ENCODE measurements around the gene AMOTL1.

The AMOTL1 gene

GRCh38 chr11:94821439-94821838 is 53.3 kb downstream of the AMOTL1 start:
- TF ChIP-seq CTCF (IDR thresholded peaks at IDR 0.05; ENCODE audit: borderline replicate concordance, extremely low read depth, low read length, poor library complexity, severe bottlenecking) (no peak), EZH2 (IDR thresholded peaks at IDR 0.05; ENCODE audit: borderline replicate concordance, low read depth, low read length, severe bottlenecking) (no peak)
- H3K27ac ChIP-seq (ENCODE audit: low read length), result no peak overlapping the region
- no peak overlapping the region for H3K4me2 ChIP-seq (ENCODE audit: insufficient read depth, low read length)
- no peak overlapping the region for H3K9ac ChIP-seq (ENCODE audit: low read depth, low read length)
- peaks cover 7% of the 10 kb centered on the region for H3K9me3 ChIP-seq (ENCODE audit: insufficient read depth, low read length, severe bottlenecking)
- H2AFZ ChIP-seq (ENCODE audit: low read depth, low read length), result no peak overlapping the region
- H3K4me3 ChIP-seq (ENCODE audit: low read depth in 1 of 2, low read length in 2 of 2), result no peak overlapping the region
- H3K36me3 ChIP-seq (ENCODE audit: insufficient read depth, low read length), result no peaks in the 10 kb centered on the region
- no peaks in the 10 kb centered on the region for H3K27me3 ChIP-seq (ENCODE audit: insufficient read depth, low read length, poor library complexity)
- H3K4me1 ChIP-seq (ENCODE audit: insufficient read depth, low read length), result no peaks in the 10 kb centered on the region
- no peak for ATAC-seq (ENCODE audit: insufficient read depth, low read depth)
- no peaks in the 10 kb centered on the region for H3K79me2 ChIP-seq (ENCODE audit: insufficient read depth, low read length)
- DNase-seq, result no peak
- no peaks in the 10 kb centered on the region for H4K20me1 ChIP-seq (ENCODE audit: insufficient read depth, low read length)

- H4K20me1 ChIP-seq (ENCODE audit: insufficient read depth, low read length), result no peaks in the 10 kb centered on the region
- H3K4me1 ChIP-seq (ENCODE audit: insufficient read depth, low read length), result no peaks in the 10 kb centered on the region
- H3K27me3 ChIP-seq (ENCODE audit: insufficient read depth, low read length, poor library complexity), result no peaks in the 10 kb centered on the region
- no peak overlapping the region for H3K4me2 ChIP-seq (ENCODE audit: insufficient read depth, low read length)
- no peak overlapping the region for H2AFZ ChIP-seq (ENCODE audit: low read depth, low read length)
- no peaks in the 10 kb centered on the region for H3K36me3 ChIP-seq (ENCODE audit: insufficient read depth, low read length)
- peaks cover 3% of the 10 kb centered on the region for H3K9me3 ChIP-seq (ENCODE audit: insufficient read depth, low read length, severe bottlenecking)
- no peak for DNase-seq
- TF ChIP-seq EZH2 (IDR thresholded peaks at IDR 0.05; ENCODE audit: borderline replicate concordance, low read depth, low read length, severe bottlenecking) (no peak), CTCF (IDR thresholded peaks at IDR 0.05; ENCODE audit: borderline replicate concordance, extremely low read depth, low read length, poor library complexity, severe bottlenecking) (no peak)
- no peak overlapping the region for H3K27ac ChIP-seq (ENCODE audit: low read length)
- no peak overlapping the region for H3K9ac ChIP-seq (ENCODE audit: low read depth, low read length)
- no peaks in the 10 kb centered on the region for H3K79me2 ChIP-seq (ENCODE audit: insufficient read depth, low read length)
- no peak for ATAC-seq (ENCODE audit: insufficient read depth, low read depth)
- no peak overlapping the region for H3K4me3 ChIP-seq (ENCODE audit: low read depth in 1 of 2, low read length in 2 of 2)
Observed at GRCh38 chr11:94822080-94822479, 53.9 kb downstream of the AMOTL1 start.

GRCh38 chr11:94823102-94823732 is 55.1 kb downstream of the AMOTL1 start:
- no peaks in the 10 kb centered on the region for H3K79me2 ChIP-seq (ENCODE audit: insufficient read depth, low read length)
- H3K27ac ChIP-seq (ENCODE audit: low read length), result no peak overlapping the region
- no peak overlapping the region for H3K9ac ChIP-seq (ENCODE audit: low read depth, low read length)
- no peaks in the 10 kb centered on the region for H4K20me1 ChIP-seq (ENCODE audit: insufficient read depth, low read length)
- no peak for TF ChIP-seq EZH2 (IDR thresholded peaks at IDR 0.05; ENCODE audit: borderline replicate concordance, low read depth, low read length, severe bottlenecking)
- TF ChIP-seq CTCF (IDR thresholded peaks at IDR 0.05; ENCODE audit: borderline replicate concordance, extremely low read depth, low read length, poor library complexity, severe bottlenecking), result no peak
- H3K4me2 ChIP-seq (ENCODE audit: insufficient read depth, low read length), result no peak overlapping the region
- no peaks in the 10 kb centered on the region for H3K36me3 ChIP-seq (ENCODE audit: insufficient read depth, low read length)
- no peaks in the 10 kb centered on the region for H3K4me1 ChIP-seq (ENCODE audit: insufficient read depth, low read length)
- DNase-seq (no peak), ATAC-seq (ENCODE audit: insufficient read depth, low read depth) (no peak)
- no peaks in the 10 kb centered on the region for H3K27me3 ChIP-seq (ENCODE audit: insufficient read depth, low read length, poor library complexity)
- H2AFZ ChIP-seq (ENCODE audit: low read depth, low read length), result no peak overlapping the region
- H3K9me3 ChIP-seq (ENCODE audit: insufficient read depth, low read length, severe bottlenecking), result peaks cover 3% of the 10 kb centered on the region
- H3K4me3 ChIP-seq (ENCODE audit: low read depth in 1 of 2, low read length in 2 of 2), result no peak overlapping the region
